ENCODE data around the gene GTF2IRD1.

GRCh38 chr7:74518041-74518440, 64.3 kb downstream of the GTF2IRD1 start:
- no peak for TF ChIP-seq CTCF (conservative IDR thresholded peaks at IDR 0.05 in 1 of 2, IDR thresholded peaks at IDR 0.05 in 1 of 2; ENCODE audit: low read depth in 1 of 2, low read length in 2 of 2)
- no peak for TF ChIP-seq EZH2 (IDR thresholded peaks at IDR 0.05; ENCODE audit: low read length, missing control alignments)
